Liver (tissue), 3 donors: ENCODE measurements around the gene FTO.

Experiments
- CTCF ChIP-seq: fragments of 150-350 bp; IDR thresholded peaks from 2 replicates; pipeline ENCODE4 v1.5.1; 2017; ENCODE audit warnings: improper control_type of control experiment, low read depth, low read length; ENCODE audit not compliant: missing input control
- JUND ChIP-seq, 2 donors: IDR thresholded peaks; 2 replicates each; pipeline ENCODE4 v1.6.1; 2016; ENCODE audit warnings: antibody characterized with exemption in 2 of 2
- MAX ChIP-seq: IDR thresholded peaks from 2 replicates; pipeline ENCODE4 v1.6.1; 2016; ENCODE audit warnings: antibody characterized with exemption
- YY1 ChIP-seq: IDR thresholded peaks from 2 replicates; pipeline ENCODE4 v1.6.1; 2016; ENCODE audit warnings: antibody characterized with exemption, mild to moderate bottlenecking
- donor health status: healthy.
- donor health status: healthy.

GRCh38 chr16:54070789-54071343 lies 366.9 kb downstream of the FTO start:
- TF ChIP-seq CTCF (no peak), YY1 (no peak), MAX (no peak), JUND (IDR thresholded peaks at IDR 0.05) (no peak)
